Stimulated activated CD4-positive, alpha-beta T cell treated with anti-CD3 and anti-CD28 coated beads, TNF-alpha, amount 100 ng/mL, for 4 hours (primary cell): Measurements from ENCODE around the gene TMEM237.

Experiments
- DNase-seq, 3 experiments: peaks; one replicate each; pipeline ENCODE4 v3.0.0-alpha.2; 2020; ENCODE audit warnings: low read depth in 3 of 3

TMEM237 gene

DNA sequence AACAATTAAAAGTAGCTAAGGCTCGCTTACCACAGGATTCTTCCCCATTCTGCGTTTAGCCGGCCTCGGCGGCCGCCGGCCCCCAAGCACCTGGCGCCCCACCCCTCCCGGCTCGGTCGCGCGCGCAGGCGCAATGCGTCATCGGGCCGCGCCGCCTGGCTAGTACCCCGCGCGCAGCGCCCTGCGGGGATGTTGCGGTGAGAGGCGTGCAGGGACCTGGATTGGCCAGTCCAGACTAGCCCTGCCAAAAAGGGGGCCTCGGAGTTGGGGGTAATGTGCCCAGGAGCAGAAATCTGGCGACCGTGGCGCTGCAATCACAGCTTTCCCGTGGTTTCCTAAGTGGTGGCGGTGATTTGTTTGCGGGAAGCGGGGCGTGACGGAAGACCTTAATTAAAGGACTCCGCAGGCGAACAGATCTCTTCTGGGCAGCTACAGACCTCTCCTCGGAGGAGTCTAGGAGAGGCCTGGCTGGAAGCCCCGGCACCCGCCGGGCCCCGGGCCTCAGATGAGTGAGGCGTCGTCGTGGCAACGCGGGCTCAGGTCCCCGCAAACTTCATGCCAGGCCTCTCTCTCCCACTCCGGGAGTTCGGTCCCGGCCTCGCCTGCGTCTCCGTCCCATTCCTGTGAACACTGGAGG is 606 bp downstream of the TMEM237 start:
- DNase-seq, result peak; percentile 66 to 77 (median 73)

DNA sequence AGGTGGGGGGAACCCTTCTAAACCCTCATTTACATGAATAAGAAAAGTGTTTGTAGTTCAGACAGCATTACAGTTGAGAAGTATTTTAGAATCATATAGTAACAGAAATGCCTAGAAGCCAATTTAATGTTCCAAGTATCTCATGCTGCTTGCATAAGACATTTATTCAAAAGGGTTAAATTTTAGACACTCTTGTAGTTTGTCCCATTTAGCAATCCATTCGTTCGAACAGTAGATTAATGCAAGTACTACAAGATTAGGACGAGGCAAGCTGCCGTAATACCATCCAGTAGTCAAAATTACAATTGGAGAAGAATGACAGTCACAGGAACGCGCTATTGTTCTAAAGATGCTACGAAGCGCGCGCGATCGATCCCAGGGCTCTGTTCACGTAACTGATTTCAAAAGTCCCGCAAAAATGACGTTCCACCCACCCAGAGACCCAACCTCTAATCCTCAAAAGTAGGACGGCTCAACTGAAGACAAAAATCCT is 1.2 kb downstream of the TMEM237 start:
- no peak for DNase-seq

DNA sequence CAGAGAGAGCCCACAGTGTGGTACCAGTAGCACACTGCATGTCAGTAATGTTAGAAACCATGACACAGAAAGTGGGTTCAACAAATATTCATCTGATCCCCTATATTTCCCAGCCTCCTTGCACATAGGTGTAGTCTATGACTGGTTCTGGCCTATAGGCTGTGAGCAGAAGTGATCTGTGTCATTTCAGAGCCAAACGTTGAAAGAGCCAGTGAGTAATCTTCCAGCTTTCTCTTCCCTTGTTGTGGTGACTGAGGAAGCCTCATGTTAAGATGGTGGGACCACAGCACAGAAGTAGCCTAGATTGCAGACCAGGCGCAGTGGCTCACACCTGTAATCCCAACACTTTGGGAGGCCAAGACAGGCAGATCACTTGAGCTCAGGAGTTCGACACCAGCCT is 4.1 kb downstream of the TMEM237 start:
- no peak for DNase-seq

DNA sequence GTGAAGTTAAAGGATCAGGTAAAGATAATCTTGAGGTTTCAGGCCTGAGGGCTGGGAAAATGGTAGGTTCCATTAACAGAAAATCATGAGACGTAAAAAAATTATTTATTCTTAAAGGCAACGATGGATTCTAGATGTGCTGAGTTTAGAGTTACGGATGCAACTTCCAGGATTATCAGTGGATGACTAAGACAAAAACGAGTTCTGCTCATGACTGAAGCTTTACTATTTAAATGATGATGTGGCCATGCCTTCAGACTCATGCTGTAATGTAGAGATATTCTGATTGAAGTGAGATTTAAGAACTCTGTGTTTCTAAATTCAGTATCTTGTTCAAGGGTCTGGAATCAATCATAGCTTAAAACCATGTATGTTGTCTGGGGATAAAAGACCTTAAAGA is 5.0 kb downstream of the TMEM237 start:
- DNase-seq, result no peak

DNA sequence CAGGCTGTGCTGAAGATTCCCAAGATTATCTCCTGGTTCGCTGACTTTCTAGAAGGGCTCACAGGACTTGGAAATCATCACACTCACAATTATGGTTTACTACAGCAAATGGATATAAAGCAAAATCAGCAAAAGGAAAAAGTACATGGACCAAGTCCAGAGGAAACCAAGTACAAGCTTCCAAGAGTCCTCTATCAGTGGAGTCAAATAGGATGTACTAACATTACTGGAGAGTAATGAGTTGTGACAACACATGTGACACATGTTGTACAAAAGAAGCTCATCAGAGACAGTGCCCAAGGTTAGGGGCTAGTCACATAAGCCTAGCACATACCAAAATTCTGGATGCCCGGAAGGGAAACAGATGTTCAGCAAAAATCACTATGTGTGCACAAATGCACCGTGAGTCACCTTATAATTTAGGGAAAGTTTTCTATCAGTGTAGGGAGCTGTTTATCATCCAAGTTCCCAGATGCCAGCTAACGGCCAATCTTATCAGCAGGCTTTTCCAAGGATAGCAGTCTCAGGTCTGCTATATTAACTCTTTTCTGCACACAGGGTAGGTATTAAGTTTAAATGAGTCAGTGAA is 9.5 kb downstream of the TMEM237 start:
- no peak for DNase-seq

DNA sequence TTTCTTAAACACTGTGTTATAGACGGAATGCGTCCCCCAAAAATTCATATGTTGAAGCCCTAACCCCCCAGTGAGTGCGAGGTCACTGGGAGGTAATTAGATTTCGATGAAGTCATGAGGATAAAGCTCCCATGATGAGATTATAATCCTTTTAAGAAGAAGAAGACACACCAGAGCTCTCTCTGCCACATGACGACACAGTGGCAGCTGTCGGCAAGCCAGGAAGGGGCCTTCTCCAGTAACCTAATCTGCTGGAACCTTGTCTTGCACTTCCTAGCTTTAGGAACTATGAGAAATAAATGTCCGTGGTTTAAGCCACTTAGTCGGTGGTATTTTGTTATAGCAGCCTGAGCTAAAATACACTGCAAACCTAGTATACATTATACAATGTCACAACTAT is 12.3 kb downstream of the TMEM237 start:
- DNase-seq, result no peak

DNA sequence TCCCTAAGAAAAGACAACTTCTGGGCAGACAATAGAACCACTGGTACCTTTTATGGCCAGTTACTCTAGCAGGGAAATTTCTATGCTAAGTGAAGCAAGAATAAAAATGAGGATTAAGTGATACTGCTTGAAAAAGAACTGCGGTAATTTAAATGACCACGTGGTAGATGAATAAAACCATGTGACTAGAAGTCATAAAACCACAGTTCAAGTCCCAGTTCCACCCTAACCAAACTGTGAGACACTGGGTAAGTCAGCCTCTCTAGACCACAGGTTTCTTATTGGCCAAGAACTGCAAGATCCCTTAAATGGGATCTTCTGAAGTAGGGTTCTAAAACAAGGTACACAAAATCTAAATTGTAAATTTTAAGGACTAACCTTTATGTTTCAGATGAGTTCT is 12.7 kb downstream of the TMEM237 start:
- DNase-seq, result no peak

DNA sequence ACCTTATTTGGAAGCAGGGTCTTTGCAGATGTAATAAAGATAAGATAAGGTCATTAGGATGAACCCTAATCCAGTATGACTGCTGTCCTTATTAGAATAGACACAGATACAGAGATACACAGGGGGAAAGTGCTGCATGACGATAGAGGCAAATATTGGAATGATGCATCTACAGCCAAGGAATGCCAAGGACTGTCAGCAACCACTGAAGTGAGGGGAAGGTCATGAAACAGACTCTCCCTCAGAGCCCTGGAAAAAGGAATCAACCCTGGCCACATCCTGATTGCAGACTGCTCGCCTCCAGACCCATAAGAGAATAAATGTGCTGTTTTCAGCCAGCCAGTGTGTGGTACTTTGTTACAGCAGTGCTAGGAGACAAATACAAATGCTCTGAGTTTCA is 14.8 kb downstream of the TMEM237 start:
- DNase-seq, result no peak

DNA sequence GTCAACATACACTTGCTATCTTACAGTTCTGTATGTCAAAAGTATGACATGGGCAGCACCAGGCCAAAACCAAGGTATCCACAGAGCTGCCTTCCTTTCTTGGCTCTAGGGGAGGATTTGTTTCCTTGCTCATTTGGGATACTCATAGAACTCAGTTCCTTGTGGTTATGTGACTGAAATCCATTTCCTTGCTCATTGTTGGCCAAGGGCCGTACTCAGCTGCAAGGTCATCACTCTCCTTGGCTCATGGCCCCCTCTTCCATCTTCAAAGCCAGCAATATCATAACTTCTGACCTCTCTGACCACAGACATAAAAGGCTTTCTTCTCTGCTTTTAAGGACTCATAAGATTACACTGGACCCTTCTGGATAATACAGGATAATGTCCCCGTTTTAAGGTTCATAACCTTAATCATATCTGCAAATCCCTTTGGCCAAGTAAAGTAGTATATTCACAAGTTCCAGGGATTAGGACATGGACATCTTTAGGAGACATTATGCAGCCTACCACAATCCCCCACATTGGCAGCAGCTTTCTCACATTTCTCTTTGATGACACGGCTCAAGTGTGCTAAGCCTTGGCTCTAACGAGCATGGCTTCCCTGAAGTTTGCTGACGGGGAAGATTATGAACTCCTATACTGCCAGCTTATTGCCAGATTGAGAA is 20.9 kb downstream of the TMEM237 start:
- no peak for DNase-seq

DNA sequence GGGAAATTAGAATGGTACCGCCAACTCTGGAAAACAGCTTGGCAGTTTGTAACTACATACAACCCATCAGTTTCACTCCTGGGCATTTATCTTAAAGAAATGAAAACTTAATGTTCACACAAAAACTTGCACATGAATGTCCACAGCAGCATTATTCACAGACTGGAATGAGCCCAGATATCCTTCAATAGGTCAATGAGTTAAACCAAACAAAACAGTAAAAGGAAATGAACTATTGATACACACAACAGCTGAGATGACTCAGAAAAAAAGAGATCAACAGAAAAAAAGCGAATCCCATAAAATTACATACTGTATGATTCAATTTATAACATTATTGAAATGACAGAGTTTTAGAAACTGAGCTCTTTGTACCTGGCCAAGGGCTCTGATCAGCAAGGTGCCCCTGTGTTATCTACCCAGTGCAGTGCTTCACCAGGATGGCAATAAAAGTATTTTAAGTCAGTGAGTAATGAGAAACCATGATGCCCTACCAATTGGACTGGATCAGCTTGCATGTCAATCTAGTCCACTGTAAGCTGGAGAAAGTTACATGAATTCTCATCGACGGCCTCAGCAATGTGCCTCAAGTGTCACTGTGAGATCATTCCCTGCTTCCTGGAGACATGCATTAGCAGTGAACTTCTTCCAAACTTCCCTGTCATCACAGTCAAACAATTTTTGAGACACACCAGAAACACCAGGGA is 21.9 kb downstream of the TMEM237 start:
- DNase-seq, result no peak

DNA sequence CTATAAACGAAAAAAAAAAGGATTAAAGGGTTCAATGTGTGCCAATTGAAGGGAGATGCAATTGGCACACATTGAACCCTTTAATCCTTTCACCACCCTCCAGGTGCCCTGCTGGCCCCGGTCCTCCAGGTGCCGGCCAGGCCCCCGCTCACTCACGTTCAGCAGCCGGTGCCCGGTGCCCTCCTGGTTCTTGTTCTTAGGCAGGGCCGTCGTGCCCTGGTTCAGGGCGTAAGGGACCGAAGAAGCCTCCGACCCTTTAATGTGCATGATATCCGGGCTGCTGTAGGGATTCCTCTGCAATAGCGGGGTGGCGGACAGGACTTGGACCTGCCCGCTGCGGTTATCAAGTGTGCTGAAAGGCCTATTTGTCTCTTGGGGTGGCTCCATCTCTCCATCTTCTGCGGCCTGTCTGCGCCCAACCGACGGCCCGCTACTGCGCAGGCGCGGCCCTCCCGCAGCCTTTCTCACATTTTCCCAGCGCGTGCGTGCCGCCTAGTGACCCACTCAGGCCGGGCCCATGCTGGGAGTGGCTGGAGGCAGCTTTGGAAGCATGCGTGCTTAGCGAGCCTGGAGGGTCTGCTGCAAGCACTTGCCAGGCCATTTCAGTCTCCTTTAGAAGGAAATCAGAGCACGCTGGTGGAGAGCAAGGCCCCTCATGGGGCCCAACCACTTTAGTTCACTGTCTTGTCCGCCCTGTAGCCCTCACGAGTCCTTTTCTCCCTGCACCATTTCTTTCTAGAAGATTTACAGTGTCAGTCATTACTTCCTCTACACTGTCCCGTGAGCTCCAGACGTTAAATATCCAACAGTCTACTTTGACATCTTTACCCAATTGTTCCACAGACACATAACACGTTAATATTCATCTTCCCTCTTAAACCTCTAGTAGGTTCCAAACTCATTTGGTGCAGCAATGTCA is 24.3 kb downstream of the TMEM237 start:
- no peak for DNase-seq

DNA sequence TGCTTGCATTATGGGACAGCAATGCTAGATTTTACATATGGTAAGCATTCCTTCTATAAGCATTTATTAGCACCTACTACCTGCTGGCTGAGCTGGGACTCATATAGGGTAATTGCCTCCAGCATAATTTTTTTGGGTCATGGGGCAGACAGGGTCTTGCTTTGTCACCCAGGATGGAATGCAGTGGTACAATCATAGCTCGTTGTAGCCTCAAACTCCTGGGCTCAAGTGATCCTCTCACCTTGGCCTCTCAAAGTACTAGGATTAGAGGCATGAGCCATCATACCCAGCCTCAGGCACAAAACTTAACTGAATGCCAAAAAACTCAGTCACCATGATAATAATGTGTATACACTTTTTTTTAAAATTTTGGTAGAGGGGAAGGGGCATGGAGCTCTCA is 35.3 kb downstream of the TMEM237 start:
- no peak for DNase-seq

DNA sequence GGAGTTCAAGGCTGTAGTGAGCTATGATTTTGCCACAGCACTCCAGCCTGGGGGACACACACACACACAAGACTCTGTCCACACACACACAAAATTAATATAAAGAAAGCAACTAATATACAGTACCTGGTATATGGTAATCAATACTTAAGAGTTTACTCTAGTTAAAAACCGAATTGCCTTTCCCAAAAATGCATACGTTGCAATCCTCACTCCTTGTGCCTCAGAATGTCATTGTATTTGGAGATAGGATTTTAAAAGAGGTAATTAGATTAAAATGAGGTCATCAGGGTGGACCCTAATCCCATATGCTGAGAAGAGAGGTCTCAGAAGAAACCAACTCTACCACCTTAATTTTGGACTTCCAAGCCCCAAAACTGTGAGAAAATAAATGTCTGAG is 35.7 kb downstream of the TMEM237 start:
- DNase-seq, result no peak

DNA sequence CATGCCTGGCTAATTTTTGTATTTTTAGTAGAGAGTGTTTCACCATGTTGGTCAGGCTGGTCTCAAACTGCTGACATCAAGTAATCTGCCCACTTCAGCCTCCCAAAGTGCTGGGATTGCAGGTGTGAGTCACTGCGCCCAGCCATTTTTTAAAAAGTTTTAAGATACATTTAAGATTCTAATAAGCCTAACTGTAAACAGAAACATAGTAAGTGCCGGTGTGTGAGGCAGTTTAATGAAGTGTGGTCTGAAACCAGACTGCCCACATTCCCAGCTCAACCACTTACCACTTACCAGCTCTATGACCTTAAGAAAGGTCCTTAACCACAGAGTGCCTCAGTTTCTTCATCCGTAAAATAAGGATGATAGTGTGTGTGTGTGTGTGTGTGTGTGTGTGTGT is 42.4 kb downstream of the TMEM237 start:
- DNase-seq, result no peak

DNA sequence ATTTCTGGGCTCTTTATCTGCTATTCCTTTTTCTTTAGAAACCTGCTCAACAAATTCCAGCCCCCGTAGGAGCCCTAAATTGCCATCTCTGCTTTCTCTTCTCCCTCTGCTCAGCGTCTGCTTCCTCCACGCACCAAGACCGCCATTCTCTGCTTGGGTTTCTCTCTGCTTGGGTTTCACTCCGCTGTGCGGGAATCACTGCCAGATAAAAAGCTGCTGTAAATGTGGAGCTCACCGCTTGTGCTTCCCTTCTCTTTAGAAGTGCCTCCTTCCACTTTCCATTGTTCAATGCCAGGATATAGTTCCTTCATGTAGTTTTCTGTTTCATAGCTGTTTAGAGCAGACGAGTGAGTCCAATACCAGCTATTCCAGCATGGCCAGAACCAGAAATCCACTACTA is 45.9 kb downstream of the TMEM237 start:
- no peak for DNase-seq

DNA sequence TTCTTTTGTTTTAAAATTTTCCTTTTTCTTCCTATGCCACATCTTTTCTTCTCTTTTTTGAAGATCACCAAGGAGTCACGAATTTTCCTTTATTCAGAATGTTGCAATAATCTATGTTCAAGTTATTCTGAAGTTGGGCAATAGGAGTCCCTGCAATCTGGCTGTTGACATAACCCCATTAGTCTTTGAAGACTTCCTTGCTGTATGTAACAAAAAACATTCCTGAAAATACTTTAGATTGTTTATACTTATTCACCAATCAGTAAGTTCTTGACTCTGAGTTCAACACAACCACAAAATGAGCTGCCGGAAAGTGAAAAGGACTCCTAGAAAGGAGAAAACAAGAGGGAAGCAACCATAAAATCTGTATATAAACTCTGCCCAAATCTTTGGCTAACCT is 62.8 kb downstream of the TMEM237 start:
- no peak for DNase-seq

DNA sequence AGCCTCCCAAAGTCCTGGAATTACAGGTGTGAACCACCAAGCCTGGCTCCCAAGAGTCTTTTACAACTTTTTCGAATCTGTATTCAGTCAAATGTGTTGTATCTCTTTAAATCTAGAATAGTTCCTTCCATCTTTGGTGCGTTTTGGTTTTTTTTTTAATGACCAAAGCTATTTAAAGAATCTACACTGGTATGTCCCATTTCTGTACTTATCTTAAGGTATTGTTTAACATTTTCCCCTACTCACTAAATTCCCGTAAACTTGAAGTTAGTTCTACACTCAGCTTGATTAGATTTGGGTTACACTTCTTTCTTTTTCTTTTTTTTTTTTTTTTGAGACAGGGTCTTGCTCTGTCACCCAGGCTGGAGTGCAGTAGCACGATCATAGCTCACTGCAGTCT is 63.8 kb downstream of the TMEM237 start:
- DNase-seq, result no peak

DNA sequence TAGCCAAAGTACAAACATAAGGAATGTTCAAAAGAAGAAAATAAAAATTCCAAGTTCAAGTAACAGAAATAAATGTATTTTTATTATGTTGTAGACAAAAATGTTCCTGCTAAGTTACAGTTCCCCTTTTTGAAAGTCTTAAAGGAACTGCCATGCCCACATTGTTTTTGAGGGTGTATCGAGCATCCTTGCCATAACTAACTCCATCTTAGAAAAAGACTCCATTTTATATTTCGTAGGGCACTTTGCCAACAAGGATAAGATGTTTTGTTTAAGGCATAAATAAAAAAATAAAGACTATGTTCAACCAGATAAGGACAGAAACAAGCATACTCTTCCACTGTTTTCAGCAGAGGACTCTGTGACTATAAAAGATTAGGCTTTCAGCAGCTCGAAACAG is 67.3 kb downstream of the TMEM237 start:
- DNase-seq, result no peak

DNA sequence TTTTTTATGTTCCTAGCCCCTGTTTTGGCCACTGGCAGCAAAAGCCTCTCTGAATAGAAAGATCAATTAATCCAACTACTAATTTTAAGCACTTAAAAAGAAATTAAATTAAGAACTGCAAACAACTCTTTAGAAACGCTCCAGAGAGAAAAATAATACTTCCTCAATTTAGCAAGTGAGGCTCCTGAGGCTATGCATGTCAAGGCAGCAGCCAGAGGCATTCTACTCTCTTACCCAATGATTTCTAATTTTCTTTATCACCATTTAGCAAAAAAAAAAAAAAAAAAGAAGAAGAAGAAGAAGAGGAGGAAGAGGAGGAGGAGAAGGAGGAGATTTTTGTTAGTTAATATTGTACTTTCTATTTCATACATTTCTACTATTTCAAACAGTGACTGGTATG is 68.5 kb downstream of the TMEM237 start:
- no peak for DNase-seq

DNA sequence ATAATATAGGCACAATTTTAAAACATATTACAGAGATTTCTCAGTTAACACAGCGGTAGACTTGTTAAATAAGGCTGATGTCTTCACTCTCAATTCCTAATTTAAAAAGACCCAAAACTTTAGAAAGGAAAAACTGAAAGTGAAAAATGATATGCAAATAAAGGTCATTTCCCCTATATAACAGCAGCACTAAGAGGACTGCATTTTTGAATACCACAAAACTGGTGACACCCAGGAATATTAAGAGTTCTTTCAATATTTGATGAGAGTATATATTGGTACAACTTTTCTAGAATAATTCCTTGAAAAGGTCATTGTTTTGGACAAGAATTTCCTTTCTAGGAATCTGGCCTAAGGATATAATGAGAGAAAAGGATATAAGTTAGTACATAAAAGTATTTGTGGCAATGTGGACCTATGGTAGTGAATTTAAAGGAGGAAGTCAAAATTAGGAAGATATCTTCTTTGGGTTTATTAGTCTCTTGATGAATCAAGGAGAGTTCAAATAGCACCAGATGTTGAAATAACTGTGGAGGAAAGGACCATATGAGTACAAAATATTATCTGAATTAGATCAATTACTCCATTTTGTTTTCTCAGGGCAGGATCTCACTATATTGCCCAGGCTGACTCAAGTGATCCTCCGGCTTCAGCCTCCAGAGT is 70.3 kb downstream of the TMEM237 start:
- no peak for DNase-seq
